ENCODE results near the gene OR4E2.

GRCh38 chr14:21680072-21680471 lies 26.4 kb downstream of the OR4E2 start:
- TF ChIP-seq CTCF (IDR thresholded peaks at IDR 0.05) (no peak), POLR2A (IDR thresholded peaks at IDR 0.05) (no peak)
